ENCODE results near the gene FCSK. TPM values are rescaled to one million over a fixed set of nuclear protein-coding genes. Genes with fewer than 3 reads are reported as not detected.

FCSK gene
- total RNA-seq, 1 donor from 2014 or later: 20.6 TPM

DNA sequence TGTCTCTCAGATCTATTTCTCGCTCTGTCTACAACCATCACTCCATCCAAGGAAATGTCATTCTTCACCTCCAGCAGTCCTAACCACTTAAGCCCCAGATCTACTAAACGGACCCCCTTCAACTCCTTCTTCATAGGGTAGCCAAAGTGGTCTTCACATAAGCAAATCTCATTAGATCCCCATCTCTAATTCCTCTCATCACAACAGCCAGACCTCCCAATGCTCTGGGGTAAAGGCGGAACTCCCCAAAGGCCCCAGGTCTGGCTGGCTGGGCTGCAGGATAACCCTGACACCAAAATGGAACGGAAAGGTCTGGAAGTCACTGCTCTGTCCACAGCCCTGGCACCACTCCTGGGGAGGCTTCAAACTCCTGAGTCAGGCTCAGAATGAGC lies 26.6 kb upstream of the FCSK start:
- no peak for DNase-seq (ENCODE audit: extremely low spot score in 2 of 2)
- H3K9me3 ChIP-seq: no peaks in the 10 kb centered on the region
- peak overlapping the region in 1 of 2 donors; percentile 2 for H3K4me3 ChIP-seq
- H3K4me1 ChIP-seq: peaks cover 48% of the 10 kb centered on the region
- intact Hi-C loops (cut with DNase I): no loop called here
- no peaks in the 10 kb centered on the region for H3K27me3 ChIP-seq
- H3K27ac ChIP-seq: peak overlapping the region; percentile 64
- TF ChIP-seq POLR2AphosphoS5 (IDR thresholded peaks at IDR 0.05; ENCODE audit: insufficient read depth in 1 of 2, low read depth in 1 of 2) (no peak), POLR2A (IDR thresholded peaks at IDR 0.05) (no peak)
- TF ChIP-seq, protein P1, sequence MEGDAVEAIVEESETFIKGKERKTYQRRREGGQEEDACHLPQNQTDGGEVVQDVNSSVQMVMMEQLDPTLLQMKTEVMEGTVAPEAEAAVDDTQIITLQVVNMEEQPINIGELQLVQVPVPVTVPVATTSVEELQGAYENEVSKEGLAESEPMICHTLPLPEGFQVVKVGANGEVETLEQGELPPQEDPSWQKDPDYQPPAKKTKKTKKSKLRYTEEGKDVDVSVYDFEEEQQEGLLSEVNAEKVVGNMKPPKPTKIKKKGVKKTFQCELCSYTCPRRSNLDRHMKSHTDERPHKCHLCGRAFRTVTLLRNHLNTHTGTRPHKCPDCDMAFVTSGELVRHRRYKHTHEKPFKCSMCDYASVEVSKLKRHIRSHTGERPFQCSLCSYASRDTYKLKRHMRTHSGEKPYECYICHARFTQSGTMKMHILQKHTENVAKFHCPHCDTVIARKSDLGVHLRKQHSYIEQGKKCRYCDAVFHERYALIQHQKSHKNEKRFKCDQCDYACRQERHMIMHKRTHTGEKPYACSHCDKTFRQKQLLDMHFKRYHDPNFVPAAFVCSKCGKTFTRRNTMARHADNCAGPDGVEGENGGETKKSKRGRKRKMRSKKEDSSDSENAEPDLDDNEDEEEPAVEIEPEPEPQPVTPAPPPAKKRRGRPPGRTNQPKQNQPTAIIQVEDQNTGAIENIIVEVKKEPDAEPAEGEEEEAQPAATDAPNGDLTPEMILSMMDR (IDR thresholded peaks at IDR 0.05): no peak
- no peaks in the 10 kb centered on the region for H3K36me3 ChIP-seq

DNA sequence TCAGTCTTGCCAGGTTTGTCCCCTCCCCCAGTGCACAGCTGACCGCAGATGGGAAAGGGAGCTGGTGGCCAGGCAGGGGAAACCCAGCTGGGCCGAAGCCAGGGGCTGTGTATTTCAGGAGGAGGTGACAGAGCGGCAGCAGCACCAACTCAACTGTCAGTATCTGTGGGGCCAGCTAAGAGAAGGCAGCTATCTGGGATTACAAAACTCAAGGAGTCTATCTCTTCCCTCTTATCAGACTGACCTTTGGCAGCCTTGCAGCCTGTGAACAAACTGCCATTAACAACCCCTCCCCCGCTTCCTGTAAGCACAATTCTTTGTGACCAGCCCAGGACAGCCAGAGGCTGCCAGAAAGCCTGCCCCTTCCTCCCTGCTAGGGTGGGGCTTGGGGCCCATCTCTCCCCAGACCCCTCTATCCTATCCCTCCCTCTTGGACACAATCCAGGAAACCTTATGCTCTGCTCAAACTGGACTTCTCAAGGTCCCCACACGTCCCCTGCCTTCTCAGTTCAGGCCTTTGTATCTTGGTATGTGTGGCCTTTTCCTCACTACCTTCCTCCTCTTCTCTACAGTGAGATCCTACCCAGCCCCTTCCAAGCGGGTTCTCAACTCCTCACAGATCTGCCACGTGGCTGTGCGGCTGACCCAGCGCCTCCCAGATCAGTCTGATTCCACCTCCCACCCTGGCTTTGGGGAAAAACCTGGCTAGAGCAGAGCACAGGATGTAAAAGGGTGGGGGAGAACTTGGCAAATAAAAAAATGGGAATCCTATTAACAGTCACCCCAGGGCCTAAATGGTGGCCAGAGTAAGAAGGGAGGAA lies 26.0 kb upstream of the FCSK start:
- TF ChIP-seq, protein P1 (IDR thresholded peaks at IDR 0.05): no peak
- peak; percentile 74 to 75 for TF ChIP-seq POLR2AphosphoS5 (IDR thresholded peaks at IDR 0.05; ENCODE audit: insufficient read depth in 1 of 2, low read depth in 1 of 2)
- Histone ChIP-seq H3K9me3 (no peaks in the 10 kb centered on the region), H3K36me3 (no peaks in the 10 kb centered on the region), H3K27ac (peak overlapping the region; percentile 64), H3K4me1 (peaks cover 54% of the 10 kb centered on the region), H3K27me3 (no peaks in the 10 kb centered on the region), H3K4me3 (peak overlapping the region in 1 of 2 donors; percentile 2)
- intact Hi-C loops (cut with DNase I): no loop called here
- DNase-seq (ENCODE audit: extremely low spot score in 2 of 2): peak in 1 of 2 donors; percentile 89

DNA sequence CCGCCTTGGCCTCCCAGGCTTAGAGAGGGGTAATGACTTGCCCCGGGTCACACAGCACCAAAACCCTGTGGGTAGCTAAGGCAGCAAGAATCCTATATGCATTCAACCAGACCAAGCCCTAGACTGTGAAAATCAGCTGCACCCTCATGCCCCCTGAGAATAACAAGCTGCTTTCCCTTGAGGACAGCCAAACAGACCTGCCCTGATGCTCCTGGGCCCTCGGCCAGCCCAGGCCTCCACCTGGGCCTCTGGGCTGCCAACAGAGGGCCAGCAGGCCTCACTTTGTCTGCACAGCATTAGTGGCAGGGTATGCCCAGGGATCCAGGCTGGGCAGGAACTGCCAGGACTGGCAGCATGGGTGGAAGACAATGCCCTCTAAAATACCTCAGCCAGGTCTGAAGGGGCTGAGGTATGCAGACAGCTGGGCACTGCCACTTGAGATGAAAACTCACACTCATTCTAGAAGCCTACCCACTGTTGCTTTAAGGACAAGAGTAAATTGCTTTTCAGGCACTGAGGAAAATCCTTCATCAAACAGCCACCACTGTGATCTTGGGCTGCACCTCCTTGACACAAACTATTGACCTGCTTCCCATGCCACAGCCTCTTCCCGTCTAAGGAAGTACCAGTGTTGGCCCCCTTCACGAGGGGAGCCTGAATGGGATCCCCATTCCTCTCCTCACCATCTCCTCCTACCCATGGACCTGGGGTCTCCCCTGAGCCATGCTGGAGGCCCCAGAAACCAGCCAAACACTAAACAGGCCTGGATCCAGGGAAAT lies 24.3 kb upstream of the FCSK start:
- TF ChIP-seq POLR2A (IDR thresholded peaks at IDR 0.05) (no peak), POLR2AphosphoS5 (IDR thresholded peaks at IDR 0.05; ENCODE audit: insufficient read depth in 1 of 2, low read depth in 1 of 2) (no peak)
- TF ChIP-seq, protein P1 (IDR thresholded peaks at IDR 0.05): no peak
- H3K27ac ChIP-seq: no peak overlapping the region
- intact Hi-C loops (cut with DNase I): no loop called here

DNA sequence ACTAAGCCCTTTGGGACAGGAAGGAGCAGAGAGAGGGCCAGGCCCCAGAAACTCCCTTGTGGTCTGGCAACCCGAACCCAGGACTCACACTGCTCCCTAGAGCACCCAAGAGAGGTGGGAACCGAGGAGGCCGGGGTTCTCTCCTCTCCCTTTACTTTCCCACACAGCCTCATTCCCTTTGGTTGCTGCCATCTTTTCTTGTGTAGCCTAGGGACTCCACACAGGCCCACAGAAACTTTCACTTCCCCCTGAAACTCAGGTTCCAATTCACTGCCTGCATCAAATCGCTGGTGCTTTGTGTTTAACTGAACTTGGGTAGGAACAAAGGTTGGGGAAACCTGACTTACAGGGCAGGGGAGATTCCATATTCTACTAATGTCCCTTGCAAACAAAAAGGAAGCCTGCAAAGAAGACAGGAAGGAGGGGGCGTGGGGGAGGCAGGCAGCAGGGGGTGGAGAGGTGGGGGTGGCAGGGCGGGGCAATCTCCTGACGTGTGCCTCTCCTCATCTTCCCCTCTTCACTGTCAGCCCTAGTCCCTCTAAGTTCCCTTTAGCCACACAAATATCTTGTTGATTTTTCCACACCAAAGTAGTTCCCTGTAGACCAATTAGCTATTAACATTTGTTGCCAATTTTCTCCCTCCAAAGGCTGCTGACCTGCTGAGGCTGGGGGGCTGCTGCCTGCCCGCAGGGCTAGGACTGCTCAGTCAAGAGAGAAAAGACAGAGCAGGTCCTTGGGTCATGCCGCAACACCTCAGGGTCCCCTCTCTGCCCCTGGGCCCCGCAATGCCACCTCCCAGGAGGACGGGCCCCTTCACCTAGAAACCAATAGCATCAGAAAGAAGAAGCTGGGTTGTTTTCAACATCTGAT lies 23.5 kb upstream of the FCSK start:
- peaks cover 73% of the 10 kb centered on the region for H3K4me1 ChIP-seq
- TF ChIP-seq, protein P1 (IDR thresholded peaks at IDR 0.05): no peak
- TF ChIP-seq POLR2A (IDR thresholded peaks at IDR 0.05) (no peak), POLR2AphosphoS5 (IDR thresholded peaks at IDR 0.05; ENCODE audit: insufficient read depth in 1 of 2, low read depth in 1 of 2) (no peak)
- no peak for DNase-seq (ENCODE audit: extremely low spot score in 2 of 2)

More for the DNA sequence above, 24.3 kb upstream of the FCSK start:
- no peaks in the 10 kb centered on the region for H3K36me3 ChIP-seq
- no peak overlapping the region for H3K4me3 ChIP-seq
- H3K27me3 ChIP-seq: no peaks in the 10 kb centered on the region
- H3K4me1 ChIP-seq: peaks cover 71% of the 10 kb centered on the region
- no peaks in the 10 kb centered on the region for H3K9me3 ChIP-seq
- no peak for DNase-seq (ENCODE audit: extremely low spot score in 2 of 2)

More for the DNA sequence above, 23.5 kb upstream of the FCSK start:
- intact Hi-C loops (cut with DNase I): no loop called here
- H3K9me3 ChIP-seq: no peaks in the 10 kb centered on the region
- H3K27me3 ChIP-seq: no peaks in the 10 kb centered on the region
- no peak overlapping the region for H3K27ac ChIP-seq
- no peak overlapping the region for H3K4me3 ChIP-seq
- no peaks in the 10 kb centered on the region for H3K36me3 ChIP-seq

Measured in vagina (tissue), 2 donors.